ENCODE results near the gene COL18A1. TPM values are rescaled to one million over a fixed set of nuclear protein-coding genes. Genes with fewer than 3 reads are reported as not detected.

Gene COL18A1
- polyA plus RNA-seq, 3 donors, result 0.80 to 4.1 (median 1.1) TPM

DNA sequence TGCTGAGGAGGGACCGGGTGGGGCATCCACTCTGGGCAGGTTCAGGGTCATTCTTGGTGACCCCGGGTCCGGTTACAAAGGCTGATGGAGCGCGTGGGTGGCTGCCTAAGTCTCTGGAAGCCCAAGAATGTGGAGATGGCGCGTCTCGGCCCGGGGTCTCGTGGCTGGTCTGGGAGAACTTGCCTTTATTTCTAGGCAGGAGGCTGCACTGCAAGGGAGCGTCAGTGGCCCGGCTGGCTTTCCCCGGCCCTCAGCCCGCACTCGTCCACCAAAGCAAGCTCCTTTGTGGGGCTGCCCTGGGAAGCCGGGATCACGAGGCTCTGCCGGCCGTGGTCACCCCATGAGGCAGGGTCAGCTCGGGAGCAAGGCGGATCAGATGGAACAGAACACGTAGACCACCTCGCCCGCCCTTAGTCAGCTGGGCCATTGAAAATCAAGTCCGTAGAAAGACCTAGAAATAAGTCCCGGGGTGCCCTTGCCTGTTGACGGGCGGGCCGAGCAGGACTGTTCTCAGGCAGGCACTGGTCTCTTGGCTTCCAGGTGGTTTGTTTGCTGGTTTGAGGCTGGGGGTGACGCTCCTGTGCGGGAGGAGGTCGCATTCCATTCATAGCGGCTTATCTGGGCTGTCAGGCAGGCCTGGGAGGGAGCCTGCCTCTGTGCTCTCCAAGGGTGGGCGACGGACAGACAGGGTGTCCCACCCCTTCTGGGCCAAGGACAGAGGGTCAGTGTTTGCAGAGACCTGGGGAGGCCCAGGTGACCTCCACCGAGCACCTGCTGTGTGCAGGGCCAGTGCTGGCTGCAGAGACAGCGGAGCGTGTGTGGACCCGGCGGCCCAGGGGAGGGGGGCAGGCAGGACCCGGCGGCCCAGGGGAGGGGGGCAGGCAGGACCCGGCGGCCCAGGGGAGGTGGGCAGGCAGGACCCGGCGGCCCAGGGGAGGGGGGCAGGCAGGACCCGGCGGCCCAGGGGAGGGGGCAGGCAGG is 25.8 kb downstream of the COL18A1 start:
- H3K27ac Mint-ChIP-seq, result no peak overlapping the region
- intact Hi-C loops (cut with micrococcal nuclease), result no loop called here
- no peaks in the 10 kb centered on the region for H3K4me1 Mint-ChIP-seq

DNA sequence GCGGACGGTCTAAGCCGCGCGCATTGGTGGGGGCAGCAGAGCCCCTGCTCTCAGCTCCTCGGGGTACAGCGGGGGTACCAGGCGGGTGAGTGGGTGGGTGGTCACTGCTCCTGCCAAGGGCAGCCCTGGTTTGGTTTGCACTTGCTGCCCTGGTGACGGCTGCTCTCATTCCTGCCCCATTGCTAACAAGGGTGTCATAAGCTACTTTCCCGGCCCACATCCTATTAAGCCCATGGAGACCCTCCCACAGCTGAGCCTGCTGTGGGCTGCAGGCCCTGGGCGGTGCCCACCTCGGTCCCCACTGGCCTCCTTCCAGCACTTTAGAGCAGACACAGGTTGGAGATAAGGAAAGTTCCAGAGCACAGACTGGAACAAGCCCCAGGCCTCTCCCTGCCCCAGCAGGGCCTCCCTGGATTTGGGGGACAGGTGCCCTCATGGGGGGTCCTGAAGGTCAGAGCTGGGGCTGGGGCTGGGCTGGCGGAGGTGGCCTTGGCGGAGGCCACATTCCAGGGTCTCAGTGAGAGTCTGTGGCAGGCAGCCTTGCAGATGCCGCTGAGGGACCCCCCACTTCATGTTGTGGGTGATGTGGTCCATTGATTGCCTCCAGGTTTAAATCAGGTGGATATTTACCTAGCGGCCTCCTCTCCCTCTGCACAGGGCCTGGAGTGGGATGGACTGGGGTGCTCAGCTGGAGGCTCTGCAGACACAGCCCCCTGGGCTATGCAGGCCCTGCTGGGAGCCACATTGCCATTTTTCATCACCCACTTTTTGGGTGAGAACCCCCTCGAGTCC is 27.0 kb downstream of the COL18A1 start:
- no peak overlapping the region for H3K4me3 ChIP-seq (replicated peaks in 1 of 3; ENCODE audit: low read depth in 2 of 3, low read length in 3 of 3)
- Mint-ChIP-seq H3K4me1 (peaks cover 5% of the 10 kb centered on the region), H3K4me3 (no peak overlapping the region), H3K27ac (no peak overlapping the region), H3K27me3 (ENCODE audit: low read depth in 3 of 3) (peaks cover 2 to 22% (median 7%) of the 10 kb centered on the region in 3 donors), H3K36me3 (no peaks in the 10 kb centered on the region), H3K9me3 (peaks cover 0 to 6% (median 0%) of the 10 kb centered on the region in 7 donors)
- no peaks in the 10 kb centered on the region for H3K9me3 ChIP-seq (replicated peaks in 1 of 2; ENCODE audit: control insufficient read depth in 1 of 2, insufficient read depth in 1 of 2, low read length in 2 of 2)
- H2AFZ ChIP-seq (ENCODE audit: insufficient read depth, low read depth, low read length, poor library complexity, severe bottlenecking), result no peak overlapping the region
- H4K20me1 ChIP-seq (ENCODE audit: insufficient read depth, low read length), result no peaks in the 10 kb centered on the region
- intact Hi-C loops (cut with micrococcal nuclease), result no loop called here
- TF ChIP-seq, protein P1, sequence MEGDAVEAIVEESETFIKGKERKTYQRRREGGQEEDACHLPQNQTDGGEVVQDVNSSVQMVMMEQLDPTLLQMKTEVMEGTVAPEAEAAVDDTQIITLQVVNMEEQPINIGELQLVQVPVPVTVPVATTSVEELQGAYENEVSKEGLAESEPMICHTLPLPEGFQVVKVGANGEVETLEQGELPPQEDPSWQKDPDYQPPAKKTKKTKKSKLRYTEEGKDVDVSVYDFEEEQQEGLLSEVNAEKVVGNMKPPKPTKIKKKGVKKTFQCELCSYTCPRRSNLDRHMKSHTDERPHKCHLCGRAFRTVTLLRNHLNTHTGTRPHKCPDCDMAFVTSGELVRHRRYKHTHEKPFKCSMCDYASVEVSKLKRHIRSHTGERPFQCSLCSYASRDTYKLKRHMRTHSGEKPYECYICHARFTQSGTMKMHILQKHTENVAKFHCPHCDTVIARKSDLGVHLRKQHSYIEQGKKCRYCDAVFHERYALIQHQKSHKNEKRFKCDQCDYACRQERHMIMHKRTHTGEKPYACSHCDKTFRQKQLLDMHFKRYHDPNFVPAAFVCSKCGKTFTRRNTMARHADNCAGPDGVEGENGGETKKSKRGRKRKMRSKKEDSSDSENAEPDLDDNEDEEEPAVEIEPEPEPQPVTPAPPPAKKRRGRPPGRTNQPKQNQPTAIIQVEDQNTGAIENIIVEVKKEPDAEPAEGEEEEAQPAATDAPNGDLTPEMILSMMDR (IDR thresholded peaks at IDR 0.05), result no peak
- WGBS (ENCODE audit: insufficient coverage), result 100% methylated on average over 8 of the region's 17 CpGs
- H3K9ac ChIP-seq (ENCODE audit: insufficient read depth, low read length, poor library complexity, severe bottlenecking), result no peak overlapping the region
- no peak for DNase-seq
- H3K4me1 ChIP-seq (ENCODE audit: control insufficient read depth in 1 of 2, insufficient read depth in 2 of 2, low read length in 2 of 2), result peaks cover 7 to 10% of the 10 kb centered on the region in 2 donors
- H3K79me2 ChIP-seq (ENCODE audit: insufficient read depth, low read length), result no peaks in the 10 kb centered on the region
- H3K4me2 ChIP-seq (replicated peaks; ENCODE audit: extremely low read depth, low read length, poor library complexity, severe bottlenecking), result no peak overlapping the region
- H3K36me3 ChIP-seq (replicated peaks in 1 of 2; ENCODE audit: control insufficient read depth in 1 of 2, insufficient read depth in 2 of 2, low read length in 2 of 2), result no peaks in the 10 kb centered on the region
- no peaks in the 10 kb centered on the region for H3K27me3 ChIP-seq (ENCODE audit: control insufficient read depth in 2 of 2, insufficient read depth in 2 of 2, low read length in 2 of 2)
- no peak overlapping the region for H3K27ac ChIP-seq (ENCODE audit: low read depth in 1 of 2, low read length in 2 of 2)

More for the DNA sequence above, 25.8 kb downstream of the COL18A1 start:
- H3K79me2 ChIP-seq (ENCODE audit: insufficient read depth, low read length), result no peaks in the 10 kb centered on the region
- no peak overlapping the region for H3K4me3 ChIP-seq (replicated peaks in 1 of 3; ENCODE audit: low read depth in 2 of 3, low read length in 3 of 3)
- no peak overlapping the region for H3K27ac ChIP-seq (ENCODE audit: low read depth in 1 of 2, low read length in 2 of 2)
- no peak for DNase-seq
- peaks cover 2 to 22% (median 7%) of the 10 kb centered on the region in 3 donors for H3K27me3 Mint-ChIP-seq (ENCODE audit: low read depth in 3 of 3)
- H4K20me1 ChIP-seq (ENCODE audit: insufficient read depth, low read length), result no peaks in the 10 kb centered on the region
- WGBS (ENCODE audit: insufficient coverage), result 94% methylated on average over 36 of the region's 48 CpGs
- H3K4me3 Mint-ChIP-seq, result no peak overlapping the region
- no peaks in the 10 kb centered on the region for H3K9me3 ChIP-seq (replicated peaks in 1 of 2; ENCODE audit: control insufficient read depth in 1 of 2, insufficient read depth in 1 of 2, low read length in 2 of 2)
- no peak overlapping the region for H3K9ac ChIP-seq (ENCODE audit: insufficient read depth, low read length, poor library complexity, severe bottlenecking)
- no peaks in the 10 kb centered on the region for H3K36me3 Mint-ChIP-seq
- TF ChIP-seq, protein P1 (IDR thresholded peaks at IDR 0.05), result no peak
- H2AFZ ChIP-seq (ENCODE audit: insufficient read depth, low read depth, low read length, poor library complexity, severe bottlenecking), result no peak overlapping the region
- no peaks in the 10 kb centered on the region for H3K36me3 ChIP-seq (replicated peaks in 1 of 2; ENCODE audit: control insufficient read depth in 1 of 2, insufficient read depth in 2 of 2, low read length in 2 of 2)
- H3K27me3 ChIP-seq (ENCODE audit: control insufficient read depth in 2 of 2, insufficient read depth in 2 of 2, low read length in 2 of 2), result no peaks in the 10 kb centered on the region
- no peaks in the 10 kb centered on the region for H3K4me1 ChIP-seq (ENCODE audit: control insufficient read depth in 1 of 2, insufficient read depth in 2 of 2, low read length in 2 of 2)
- H3K4me2 ChIP-seq (replicated peaks; ENCODE audit: extremely low read depth, low read length, poor library complexity, severe bottlenecking), result no peak overlapping the region
- H3K9me3 Mint-ChIP-seq, result peaks cover 0 to 6% (median 0%) of the 10 kb centered on the region in 7 donors

All from CD14-positive monocyte (primary cell).